ENCODE results near the gene DEUP1. TPM values are rescaled to one million over a fixed set of nuclear protein-coding genes. Genes with fewer than 3 reads are reported as not detected.

DEUP1 gene
- total RNA-seq, 4 donors from 2014 or later: 0.41 TPM; not detected in 3

GRCh38 chr11:93350835-93351234 is 20.3 kb downstream of the DEUP1 start:
- H3K9me3 ChIP-seq: no peaks in the 10 kb centered on the region
- no peaks in the 10 kb centered on the region for H3K27me3 ChIP-seq
- TF ChIP-seq POLR2A (IDR thresholded peaks at IDR 0.05): no peak
- TF ChIP-seq CTCF (IDR thresholded peaks at IDR 0.05): no peak
- H3K4me1 ChIP-seq: no peaks in the 10 kb centered on the region
- H3K27ac ChIP-seq: no peak overlapping the region
- intact Hi-C loops (cut with DNase I; ENCODE audit: low total_unique reads): no loop called here
- H3K4me3 ChIP-seq: no peak overlapping the region
- H3K36me3 ChIP-seq: no peaks in the 10 kb centered on the region
- DNase-seq: no peak

- intact Hi-C loops (cut with DNase I; ENCODE audit: low total_unique reads): no loop called here
- no peaks in the 10 kb centered on the region for H3K36me3 ChIP-seq
- no peaks in the 10 kb centered on the region for H3K27me3 ChIP-seq
- H3K4me3 ChIP-seq: no peak overlapping the region
- H3K27ac ChIP-seq: no peak overlapping the region
- H3K4me1 ChIP-seq: no peaks in the 10 kb centered on the region
- H3K9me3 ChIP-seq: no peaks in the 10 kb centered on the region
- DNase-seq: no peak
- TF ChIP-seq CTCF (IDR thresholded peaks at IDR 0.05): no peak
- TF ChIP-seq POLR2A (IDR thresholded peaks at IDR 0.05): no peak
Observed at GRCh38 chr11:93359396-93359795, 28.9 kb downstream of the DEUP1 start.

- Histone ChIP-seq H3K27ac (no peak overlapping the region), H3K9me3 (no peaks in the 10 kb centered on the region), H3K36me3 (no peaks in the 10 kb centered on the region), H3K27me3 (no peaks in the 10 kb centered on the region), H3K4me1 (no peaks in the 10 kb centered on the region), H3K4me3 (no peak overlapping the region)
- intact Hi-C loops (cut with DNase I; ENCODE audit: low total_unique reads): no loop called here
- no peak for DNase-seq
- TF ChIP-seq POLR2A (IDR thresholded peaks at IDR 0.05) (no peak), CTCF (IDR thresholded peaks at IDR 0.05) (no peak)
Observed at GRCh38 chr11:93361435-93361834, 30.9 kb downstream of the DEUP1 start.

GRCh38 chr11:93368022-93368421 is 37.5 kb downstream of the DEUP1 start:
- H3K4me1 ChIP-seq: no peaks in the 10 kb centered on the region
- H3K9me3 ChIP-seq: no peaks in the 10 kb centered on the region
- H3K36me3 ChIP-seq: no peaks in the 10 kb centered on the region
- intact Hi-C loops (cut with DNase I; ENCODE audit: low total_unique reads): no loop called here
- H3K27ac ChIP-seq: no peak overlapping the region
- DNase-seq: no peak
- no peak overlapping the region for H3K4me3 ChIP-seq
- no peaks in the 10 kb centered on the region for H3K27me3 ChIP-seq
- no peak for TF ChIP-seq CTCF (IDR thresholded peaks at IDR 0.05)
- TF ChIP-seq POLR2A (IDR thresholded peaks at IDR 0.05): no peak

GRCh38 chr11:93370260-93370659 is 39.7 kb downstream of the DEUP1 start:
- intact Hi-C loops (cut with DNase I; ENCODE audit: low total_unique reads): no loop called here
- Histone ChIP-seq H3K4me1 (no peaks in the 10 kb centered on the region), H3K9me3 (no peaks in the 10 kb centered on the region), H3K27me3 (no peaks in the 10 kb centered on the region), H3K4me3 (no peak overlapping the region), H3K27ac (no peak overlapping the region), H3K36me3 (no peaks in the 10 kb centered on the region)
- TF ChIP-seq POLR2A (IDR thresholded peaks at IDR 0.05): no peak
- TF ChIP-seq CTCF (IDR thresholded peaks at IDR 0.05): no peak
- no peak for DNase-seq

Measured in uterus (tissue), 4 donors.